NB4 (cell line): ENCODE data around the gene MAN2B2.

Experiments used
- POLR2A ChIP-seq: IDR thresholded peaks from 2 replicates; pipeline ENCODE4 v1.6.1; 2011; ENCODE audit warnings: mild to moderate bottlenecking; ENCODE audit not compliant: insufficient read length; ENCODE audit errors: extremely low read depth
- TF ChIP-seq, protein P1 (sequence below): IDR thresholded peaks from 2 replicates; pipeline ENCODE4 v1.6.1; 2011; ENCODE audit warnings: low read depth, low read length

GRCh38 chr4:6605114-6605513 is 30.1 kb downstream of the MAN2B2 start:
- TF ChIP-seq, protein P1, sequence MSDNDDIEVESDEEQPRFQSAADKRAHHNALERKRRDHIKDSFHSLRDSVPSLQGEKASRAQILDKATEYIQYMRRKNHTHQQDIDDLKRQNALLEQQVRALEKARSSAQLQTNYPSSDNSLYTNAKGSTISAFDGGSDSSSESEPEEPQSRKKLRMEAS: no peak
- no peak for TF ChIP-seq POLR2A
